Measurements from ENCODE around the gene MAP1LC3C.

Gene MAP1LC3C

GRCh38 chr1:241999026-241999425 lies at the start of gene MAP1LC3C:
MAP1LC3C (minus strand) TSS chr1:241999098; CDS start chr1:241999008, 90 bp downstream.
- peak in 1 of 3 experiments; percentile 30 for DNase-seq

- no peak for DNase-seq
Observed at GRCh38 chr1:242043165-242043564, 44.3 kb upstream of the MAP1LC3C start.

- DNase-seq, result no peak
Observed at GRCh38 chr1:242034392-242034791, 35.5 kb upstream of the MAP1LC3C start.

GRCh38 chr1:242033447-242033846 lies 34.5 kb upstream of the MAP1LC3C start:
- no peak for DNase-seq

GRCh38 chr1:242030071-242030470 lies 31.2 kb upstream of the MAP1LC3C start:
- DNase-seq, result no peak

GRCh38 chr1:242025681-242026080 lies 26.8 kb upstream of the MAP1LC3C start:
- no peak for DNase-seq

- DNase-seq, result no peak
Observed at GRCh38 chr1:242023805-242024204, 24.9 kb upstream of the MAP1LC3C start.

- no peak for DNase-seq
Observed at GRCh38 chr1:242019018-242019417, 20.1 kb upstream of the MAP1LC3C start.

GRCh38 chr1:242017580-242018233 lies 18.8 kb upstream of the MAP1LC3C start:
- peak; percentile 43 to 85 (median 56) for DNase-seq

- DNase-seq, result no peak
Observed at GRCh38 chr1:242016479-242016878, 17.6 kb upstream of the MAP1LC3C start.

GRCh38 chr1:242011894-242012660 lies 13.2 kb upstream of the MAP1LC3C start:
- DNase-seq, result no peak

- DNase-seq, result no peak
Observed at GRCh38 chr1:242008826-242009495, 10.1 kb upstream of the MAP1LC3C start.

- no peak for DNase-seq
Observed at GRCh38 chr1:242006976-242007375, 8.1 kb upstream of the MAP1LC3C start.

- DNase-seq, result no peak
Observed at GRCh38 chr1:242005866-242006535, 7.1 kb upstream of the MAP1LC3C start.

GRCh38 chr1:242004751-242005495 lies 6.0 kb upstream of the MAP1LC3C start:
- no peak for DNase-seq

- no peak for DNase-seq
Observed at GRCh38 chr1:242002510-242002909, 3.6 kb upstream of the MAP1LC3C start.

GRCh38 chr1:242002072-242002471 lies 3.2 kb upstream of the MAP1LC3C start:
- DNase-seq, result peak in 1 of 3 experiments; percentile 35

GRCh38 chr1:242000434-242000833 lies 1.5 kb upstream of the MAP1LC3C start:
- DNase-seq, result no peak

- peak in 2 of 3 experiments; percentile 13 to 17 for DNase-seq
Observed at GRCh38 chr1:241998412-241998921, 431 bp downstream of the MAP1LC3C start.

- DNase-seq, result no peak
Observed at GRCh38 chr1:241997401-241997998, 1.4 kb downstream of the MAP1LC3C start.

GRCh38 chr1:241994171-241994570 lies 4.7 kb downstream of the MAP1LC3C start:
- DNase-seq, result no peak

- DNase-seq, result no peak
Observed at GRCh38 chr1:241992734-241993133, 6.2 kb downstream of the MAP1LC3C start.
